ENCODE measurements around the gene FAM83D.

DNA sequence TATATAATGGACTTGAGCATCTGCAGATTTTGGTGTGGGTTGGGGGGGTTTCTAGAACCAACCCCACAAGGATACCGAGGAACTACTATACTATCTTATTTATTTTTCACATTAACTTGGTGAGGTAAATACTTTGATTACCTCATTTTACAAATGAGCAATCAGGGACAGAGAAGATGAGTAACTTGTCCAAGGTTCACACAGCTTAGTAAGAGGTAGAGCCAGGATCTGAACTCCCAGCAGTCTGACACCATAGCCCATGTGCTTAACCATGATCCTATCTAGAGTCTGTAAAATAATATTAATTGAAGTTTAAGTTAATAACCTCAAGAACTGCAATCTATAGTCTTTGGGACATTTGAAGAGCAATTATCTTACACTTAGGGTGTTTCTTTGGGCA is 64.5 kb downstream of the FAM83D start:
- TF ChIP-seq, protein P1, sequence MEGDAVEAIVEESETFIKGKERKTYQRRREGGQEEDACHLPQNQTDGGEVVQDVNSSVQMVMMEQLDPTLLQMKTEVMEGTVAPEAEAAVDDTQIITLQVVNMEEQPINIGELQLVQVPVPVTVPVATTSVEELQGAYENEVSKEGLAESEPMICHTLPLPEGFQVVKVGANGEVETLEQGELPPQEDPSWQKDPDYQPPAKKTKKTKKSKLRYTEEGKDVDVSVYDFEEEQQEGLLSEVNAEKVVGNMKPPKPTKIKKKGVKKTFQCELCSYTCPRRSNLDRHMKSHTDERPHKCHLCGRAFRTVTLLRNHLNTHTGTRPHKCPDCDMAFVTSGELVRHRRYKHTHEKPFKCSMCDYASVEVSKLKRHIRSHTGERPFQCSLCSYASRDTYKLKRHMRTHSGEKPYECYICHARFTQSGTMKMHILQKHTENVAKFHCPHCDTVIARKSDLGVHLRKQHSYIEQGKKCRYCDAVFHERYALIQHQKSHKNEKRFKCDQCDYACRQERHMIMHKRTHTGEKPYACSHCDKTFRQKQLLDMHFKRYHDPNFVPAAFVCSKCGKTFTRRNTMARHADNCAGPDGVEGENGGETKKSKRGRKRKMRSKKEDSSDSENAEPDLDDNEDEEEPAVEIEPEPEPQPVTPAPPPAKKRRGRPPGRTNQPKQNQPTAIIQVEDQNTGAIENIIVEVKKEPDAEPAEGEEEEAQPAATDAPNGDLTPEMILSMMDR (IDR thresholded peaks at IDR 0.05; ENCODE audit: low read depth, low read length, poor library complexity, severe bottlenecking) = no peak
- no peak for TF ChIP-seq EZH2phosphoT487 (IDR thresholded peaks at IDR 0.05; ENCODE audit: borderline replicate concordance, low read length)
